Colonic mucosa (tissue), 4 donors: ENCODE results near the gene FUBP1. TPM values are rescaled to one million over a fixed set of nuclear protein-coding genes. Genes with fewer than 3 reads are reported as not detected.

Experiments
- DNase-seq: peaks from one replicate; pipeline ENCODE4 v3.0.0-alpha.2; 2020
- H3K27ac ChIP-seq: fragments of 200-600 bp; one replicate; pipeline ENCODE4 v1.8.0; 2021
- H3K27me3 ChIP-seq: fragments of 200-600 bp; one replicate; pipeline ENCODE4 v1.8.0; 2021
- H3K36me3 ChIP-seq: fragments of 200-600 bp; one replicate; pipeline ENCODE4 v1.8.0; 2021
- H3K4me1 ChIP-seq: fragments of 200-600 bp; one replicate; pipeline ENCODE4 v1.8.0; 2021; ENCODE audit warnings: mild to moderate bottlenecking
- H3K4me3 ChIP-seq: fragments of 200-600 bp; one replicate; pipeline ENCODE4 v1.8.0; 2021
- H3K9ac ChIP-seq, 2 donors: one replicate each; pipeline ENCODE4 v1.7.0; 2013; ENCODE audit warnings: control low read depth in 2 of 2, low read depth in 2 of 2, low read length in 2 of 2
- H3K9me3 ChIP-seq: fragments of 200-600 bp; one replicate; pipeline ENCODE4 v1.8.0; 2021
- CTCF ChIP-seq: fragments of 200-600 bp; IDR thresholded peaks from one replicate; pipeline ENCODE4 v1.8.0; 2022; ENCODE audit warnings: antibody characterized with exemption, mild to moderate bottlenecking
- intact Hi-C: fragments of 100-400 bp; cut with DNase I; formaldehyde crosslinking; loops from one replicate; pipeline ENCODE4 v1.14.1; 2022
- total RNA-seq, 2 donors: library from RNA; stranded (reverse); fragmentation: NEBNext Ultra II Directional in 1 of 2; extraction: Animal tissue kit (Norgen Biotek cat#: 25700) in 1 of 2; gene quantifications; one replicate each; pipeline ENCODE4 v1.2.1, GENCODE V29; 2021
- donor health status: healthy.
- donor health status: DM: no; HTN: no; CAD: no.
- donor health status: DM: no; HTN: no; CAD: no.

FUBP1 gene
- total RNA-seq, 2 donors from 2014 or later: 81.1 to 118 TPM

GRCh38 chr1:77994117-77994705 lies 15.3 kb upstream of the FUBP1 start:
- H3K9ac ChIP-seq: no peak overlapping the region
- no peak overlapping the region for H3K4me3 ChIP-seq
- H3K27me3 ChIP-seq: no peaks in the 10 kb centered on the region
- H3K27ac ChIP-seq: no peak overlapping the region
- H3K9me3 ChIP-seq: no peaks in the 10 kb centered on the region
- no peak for TF ChIP-seq CTCF
- no peaks in the 10 kb centered on the region for H3K4me1 ChIP-seq
- no peaks in the 10 kb centered on the region for H3K36me3 ChIP-seq
- intact Hi-C loops: loop anchor here (10.0 kb wide), 1 partner anchor 51 kb away; the partner anchor contains the start of gene GIPC2
- DNase-seq: no peak

DNA sequence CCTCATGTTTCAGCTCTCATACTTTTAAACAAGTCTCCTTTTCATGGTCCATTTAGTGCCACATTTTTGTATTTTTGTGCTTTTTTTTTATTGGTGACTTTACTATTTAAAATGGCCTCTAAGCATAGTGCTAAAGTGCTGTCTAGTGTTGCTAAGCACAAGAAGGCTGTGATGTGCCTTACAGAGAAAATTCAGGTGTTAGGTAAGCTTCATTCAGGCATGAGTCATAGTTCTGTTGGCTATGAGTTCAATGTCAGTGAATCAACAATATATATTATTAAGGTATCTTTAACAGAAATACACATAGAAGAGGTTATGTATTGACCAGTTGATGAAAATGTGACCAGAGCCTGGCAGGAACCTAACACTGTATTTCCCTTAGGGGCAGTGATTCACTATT lies 12.8 kb upstream of the FUBP1 start:
- H3K27me3 ChIP-seq: no peaks in the 10 kb centered on the region
- no peak for DNase-seq
- no peaks in the 10 kb centered on the region for H3K4me1 ChIP-seq
- H3K27ac ChIP-seq: no peak overlapping the region
- H3K36me3 ChIP-seq: no peaks in the 10 kb centered on the region
- intact Hi-C loops: loop anchor here (10.0 kb wide), 1 partner anchor 53 kb away; the partner anchor contains the start of gene GIPC2
- no peak for TF ChIP-seq CTCF
- H3K4me3 ChIP-seq: no peak overlapping the region
- no peak overlapping the region for H3K9ac ChIP-seq
- H3K9me3 ChIP-seq: no peaks in the 10 kb centered on the region

- Histone ChIP-seq H3K27ac (no peak overlapping the region), H3K4me3 (no peak overlapping the region), H3K9ac (no peak overlapping the region), H3K9me3 (no peaks in the 10 kb centered on the region), H3K27me3 (no peaks in the 10 kb centered on the region), H3K36me3 (no peaks in the 10 kb centered on the region), H3K4me1 (no peaks in the 10 kb centered on the region)
- intact Hi-C loops: loop anchor here (10.0 kb wide), 1 partner anchor 54 kb away; the partner anchor contains the start of gene GIPC2
- no peak for DNase-seq
- TF ChIP-seq CTCF: no peak
These were observed 11.8 kb upstream of the FUBP1 start for GRCh38 chr1:77990629-77991204.

DNA sequence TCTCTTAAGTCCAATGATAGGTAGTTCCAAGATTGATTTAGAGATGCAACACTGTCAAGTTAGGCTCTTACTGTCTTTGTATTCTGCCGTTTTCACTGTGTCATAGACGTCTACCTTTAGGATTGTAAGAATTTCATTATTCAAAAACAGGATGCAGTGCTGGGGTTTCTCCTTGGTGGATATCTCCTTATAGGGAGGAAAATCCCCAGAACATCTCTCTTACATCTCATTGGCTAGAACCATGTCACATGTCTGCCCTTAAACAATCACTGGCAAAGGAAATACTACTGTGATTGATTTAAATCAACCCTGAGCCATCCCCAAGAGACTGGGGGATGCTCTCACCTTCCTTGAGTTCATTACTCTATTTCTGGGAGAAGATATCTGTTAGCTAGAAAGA lies 10.9 kb upstream of the FUBP1 start:
- no peak for DNase-seq
- Histone ChIP-seq H3K4me3 (no peak overlapping the region), H3K27ac (no peak overlapping the region), H3K9ac (no peak overlapping the region), H3K27me3 (no peaks in the 10 kb centered on the region), H3K36me3 (no peaks in the 10 kb centered on the region), H3K9me3 (no peaks in the 10 kb centered on the region), H3K4me1 (no peaks in the 10 kb centered on the region)
- intact Hi-C loops: loop anchor here (10.0 kb wide), 1 partner anchor 55 kb away; the partner anchor contains the start of gene GIPC2
- no peak for TF ChIP-seq CTCF

GRCh38 chr1:77987919-77988318 lies 9.0 kb upstream of the FUBP1 start:
- no peak for TF ChIP-seq CTCF
- no peak for DNase-seq
- H3K9ac ChIP-seq: no peak overlapping the region
- no peak overlapping the region for H3K4me3 ChIP-seq
- no peaks in the 10 kb centered on the region for H3K4me1 ChIP-seq
- no peak overlapping the region for H3K27ac ChIP-seq
- H3K36me3 ChIP-seq: no peaks in the 10 kb centered on the region
- intact Hi-C loops: no loop called here
- H3K9me3 ChIP-seq: no peaks in the 10 kb centered on the region
- H3K27me3 ChIP-seq: no peaks in the 10 kb centered on the region
